NB4 (cell line): ENCODE measurements around the gene FAM53B.
"Not testable (repeated sequence)": the region's sequence is repeated elsewhere in the genome, so short reads cannot be mapped to it uniquely, and the experiment has no call there.

Source experiments
- POLR2A ChIP-seq: IDR thresholded peaks from 2 replicates; pipeline ENCODE4 v1.6.1; 2011; ENCODE audit warnings: mild to moderate bottlenecking; ENCODE audit not compliant: insufficient read length; ENCODE audit errors: extremely low read depth
- TF ChIP-seq, protein P1 (sequence below): IDR thresholded peaks from one replicate; pipeline ENCODE4 v1.5.1; 2012; ENCODE audit warnings: low read depth, low read length

DNA sequence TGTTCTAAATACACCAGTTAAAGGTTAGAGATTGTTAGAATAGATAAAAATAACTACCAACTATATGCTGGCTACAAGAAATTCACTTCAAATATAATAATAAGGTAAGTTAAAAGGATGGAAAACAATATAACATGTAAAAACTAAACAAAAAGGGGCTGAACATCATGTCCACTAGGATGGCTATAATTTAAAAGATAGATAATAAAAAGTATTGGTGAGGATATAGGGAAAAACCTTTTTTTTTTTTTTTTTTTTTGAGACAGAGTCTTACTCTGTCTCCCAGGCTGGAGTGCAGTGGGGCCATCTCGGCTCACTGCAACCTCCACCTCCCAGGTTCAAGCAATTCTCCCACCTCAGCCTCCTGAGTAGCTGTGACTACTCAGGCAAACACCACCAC is 38.7 kb upstream of the FAM53B start:
- TF ChIP-seq, protein P1, sequence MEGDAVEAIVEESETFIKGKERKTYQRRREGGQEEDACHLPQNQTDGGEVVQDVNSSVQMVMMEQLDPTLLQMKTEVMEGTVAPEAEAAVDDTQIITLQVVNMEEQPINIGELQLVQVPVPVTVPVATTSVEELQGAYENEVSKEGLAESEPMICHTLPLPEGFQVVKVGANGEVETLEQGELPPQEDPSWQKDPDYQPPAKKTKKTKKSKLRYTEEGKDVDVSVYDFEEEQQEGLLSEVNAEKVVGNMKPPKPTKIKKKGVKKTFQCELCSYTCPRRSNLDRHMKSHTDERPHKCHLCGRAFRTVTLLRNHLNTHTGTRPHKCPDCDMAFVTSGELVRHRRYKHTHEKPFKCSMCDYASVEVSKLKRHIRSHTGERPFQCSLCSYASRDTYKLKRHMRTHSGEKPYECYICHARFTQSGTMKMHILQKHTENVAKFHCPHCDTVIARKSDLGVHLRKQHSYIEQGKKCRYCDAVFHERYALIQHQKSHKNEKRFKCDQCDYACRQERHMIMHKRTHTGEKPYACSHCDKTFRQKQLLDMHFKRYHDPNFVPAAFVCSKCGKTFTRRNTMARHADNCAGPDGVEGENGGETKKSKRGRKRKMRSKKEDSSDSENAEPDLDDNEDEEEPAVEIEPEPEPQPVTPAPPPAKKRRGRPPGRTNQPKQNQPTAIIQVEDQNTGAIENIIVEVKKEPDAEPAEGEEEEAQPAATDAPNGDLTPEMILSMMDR: not testable (repeated sequence)
- not testable (repeated sequence) for TF ChIP-seq POLR2A
